WI38 (cell line): ENCODE measurements around the gene EIF5AL1.
"Not testable (repeated sequence)": the region's sequence is repeated elsewhere in the genome, so short reads cannot be mapped to it uniquely, and the experiment has no call there.

Experiments
- H3K4me3 ChIP-seq: 2 replicates; pipeline ENCODE4 v1.5.1; 2011; ENCODE audit warnings: low read depth, mild to moderate bottlenecking, control low read depth, low read length
- CTCF ChIP-seq: IDR thresholded peaks from 2 replicates; pipeline ENCODE4 v1.5.1; 2012; ENCODE audit warnings: low read depth, mild to moderate bottlenecking, control low read depth, low read length

EIF5AL1 gene

GRCh38 chr10:79494871-79495705 is 17.2 kb upstream of the EIF5AL1 start:
- TF ChIP-seq CTCF, result no peak
- no peak overlapping the region for H3K4me3 ChIP-seq

- TF ChIP-seq CTCF, result no peak
These were observed 16.5 kb upstream of the EIF5AL1 start for GRCh38 chr10:79495791-79496190.

GRCh38 chr10:79496896-79497295 is 15.4 kb upstream of the EIF5AL1 start:
- no peak overlapping the region for H3K4me3 ChIP-seq
- no peak for TF ChIP-seq CTCF

More at GRCh38 chr10:79495791-79496190, 16.5 kb upstream of the EIF5AL1 start:
- H3K4me3 ChIP-seq, result no peak overlapping the region

- H3K4me3 ChIP-seq, result no peak overlapping the region
- no peak for TF ChIP-seq CTCF
These were observed 14.0 kb upstream of the EIF5AL1 start for GRCh38 chr10:79498291-79498829.

- H3K4me3 ChIP-seq, result no peak overlapping the region
- TF ChIP-seq CTCF, result no peak
These were observed 9.6 kb upstream of the EIF5AL1 start for GRCh38 chr10:79502561-79503309.

- not testable (repeated sequence) for H3K4me3 ChIP-seq
These were observed 8.5 kb upstream of the EIF5AL1 start for GRCh38 chr10:79503787-79504186.

GRCh38 chr10:79504483-79504882 is 7.8 kb upstream of the EIF5AL1 start:
- H3K4me3 ChIP-seq, result not testable (repeated sequence)

GRCh38 chr10:79505328-79505727 is 7.0 kb upstream of the EIF5AL1 start:
- not testable (repeated sequence) for H3K4me3 ChIP-seq
